Esophagus squamous epithelium (tissue), 5 donors: ENCODE data around the gene CCM2. TPM values are rescaled to one million over a fixed set of nuclear protein-coding genes. Genes with fewer than 3 reads are reported as not detected.
"Not testable (repeated sequence)": the region's sequence is repeated elsewhere in the genome, so short reads cannot be mapped to it uniquely, and the experiment has no call there.

Experiments
- DNase-seq: peaks from one replicate; lab custom pipeline; 2025; lab: John Stamatoyannopoulos, UW
- H3K27ac ChIP-seq, 4 donors: fragments of 200-600 bp; sonication (generic); one replicate each; pipeline ENCODE4 v1.5.1; 2016 to 2019; ENCODE audit warnings: mild to moderate bottlenecking in 1 of 4
- H3K27me3 ChIP-seq, 4 donors: fragments of 200-600 bp; sonication (generic); 1 replicate in 3 of 4; 2 replicates in 1 of 4; pipeline versions ENCODE4 v1.5.1 to v1.6.0; 2017 to 2021; ENCODE audit warnings: antibody characterized with exemption in 1 of 4
- H3K36me3 ChIP-seq, 3 donors: fragments of 200-600 bp; sonication (generic); one replicate each; pipeline ENCODE4 v1.5.1; 2016 to 2019
- H3K4me1 ChIP-seq, 3 donors: fragments of 200-600 bp; sonication (generic); one replicate each; pipeline ENCODE4 v1.5.1; 2017 to 2019
- H3K4me3 ChIP-seq, 4 donors: fragments of 200-600 bp; sonication (generic); 1 replicate in 3 of 4; 2 replicates in 1 of 4; pipeline ENCODE4 v1.5.1; 2016 to 2019; ENCODE audit warnings: mild to moderate bottlenecking in 2 of 4, moderate library complexity in 1 of 4
- H3K9me3 ChIP-seq, 3 donors: fragments of 200-600 bp; sonication (generic); one replicate each; pipeline ENCODE4 v1.5.1; 2016 to 2019
- POLR2A ChIP-seq, 4 donors: fragments of 450-650 bp; IDR thresholded peaks; one replicate each; pipeline ENCODE4 v1.6.1; 2017; ENCODE audit warnings: antibody characterized with exemption in 4 of 4, mild to moderate bottlenecking in 4 of 4, moderate library complexity in 3 of 4
- WGBS, 2 donors: methylation state at CpG; one replicate each; pipeline ENCODE4 v1.1.5; 2018; 5-methylcytosine and 5-hydroxymethylcytosine counted together
- intact Hi-C: fragments of 100-400 bp; cut with DNase I; formaldehyde crosslinking; loops from one replicate; pipeline ENCODE4 v1.15.0; 2022
- total RNA-seq, 4 donors: library from RNA; depleted of rRNA; stranded (reverse); fragments of >200 nt; gene quantifications; one replicate each; pipeline ENCODE4 v1.1.0, GENCODE V29; 2016
- TF ChIP-seq, protein P1 (sequence below), 6 experiments: fragments of 450-650 bp in 4 of 6; fragments of 200-600 bp in 2 of 6; sonication (generic) in 2 of 6; IDR thresholded peaks; one replicate each; pipeline ENCODE4 v1.5.1; 2016 to 2019; ENCODE audit warnings: antibody characterized with exemption in 6 of 6, mild to moderate bottlenecking in 4 of 6, moderate library complexity in 4 of 6
- donor health status: DM: yes; HTN: yes; CAD: no.

The CCM2 gene
- total RNA-seq, 4 donors from 2014 or later, result 20.0 to 36.3 (median 24.9) TPM

- TF ChIP-seq POLR2A (IDR thresholded peaks at IDR 0.05), result peak in 3 of 4 donors; percentile 92 to 94 (median 93)
- TF ChIP-seq, protein P1, sequence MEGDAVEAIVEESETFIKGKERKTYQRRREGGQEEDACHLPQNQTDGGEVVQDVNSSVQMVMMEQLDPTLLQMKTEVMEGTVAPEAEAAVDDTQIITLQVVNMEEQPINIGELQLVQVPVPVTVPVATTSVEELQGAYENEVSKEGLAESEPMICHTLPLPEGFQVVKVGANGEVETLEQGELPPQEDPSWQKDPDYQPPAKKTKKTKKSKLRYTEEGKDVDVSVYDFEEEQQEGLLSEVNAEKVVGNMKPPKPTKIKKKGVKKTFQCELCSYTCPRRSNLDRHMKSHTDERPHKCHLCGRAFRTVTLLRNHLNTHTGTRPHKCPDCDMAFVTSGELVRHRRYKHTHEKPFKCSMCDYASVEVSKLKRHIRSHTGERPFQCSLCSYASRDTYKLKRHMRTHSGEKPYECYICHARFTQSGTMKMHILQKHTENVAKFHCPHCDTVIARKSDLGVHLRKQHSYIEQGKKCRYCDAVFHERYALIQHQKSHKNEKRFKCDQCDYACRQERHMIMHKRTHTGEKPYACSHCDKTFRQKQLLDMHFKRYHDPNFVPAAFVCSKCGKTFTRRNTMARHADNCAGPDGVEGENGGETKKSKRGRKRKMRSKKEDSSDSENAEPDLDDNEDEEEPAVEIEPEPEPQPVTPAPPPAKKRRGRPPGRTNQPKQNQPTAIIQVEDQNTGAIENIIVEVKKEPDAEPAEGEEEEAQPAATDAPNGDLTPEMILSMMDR (IDR thresholded peaks at IDR 0.05), result peak in 3 of 6 experiments; percentile 19 to 25 (median 25)
- Histone ChIP-seq H3K4me3 (peak within 1 kb of the TSS; percentile 44 to 98 (median 79)), H3K36me3 (peaks cover 13 to 30% (median 22%) of the 10 kb centered on the region in 3 donors), H3K4me1 (peaks cover 17 to 52% (median 18%) of the 10 kb centered on the region in 3 donors), H3K27ac (peak within 1 kb of the TSS; percentile 81 to 97 (median 93)), H3K27me3 (no peaks in the 10 kb centered on the region), H3K9me3 (no peaks in the 10 kb centered on the region)
- WGBS, 2 donors, result 0 to 1% methylated on average over 15 to 25 of the region's 64 CpGs
- peak; percentile 73 for DNase-seq
- intact Hi-C loops, result no loop called here
Measured at GRCh38 chr7:45111298-45112223, 111.6 kb downstream of the CCM2 start, which contains the start of gene TBRG4. Gene TBRG4, minus strand, starts transcription at chr7:45111697. Its CDS starts 2,460 bp downstream, at chr7:45109237.

DNA sequence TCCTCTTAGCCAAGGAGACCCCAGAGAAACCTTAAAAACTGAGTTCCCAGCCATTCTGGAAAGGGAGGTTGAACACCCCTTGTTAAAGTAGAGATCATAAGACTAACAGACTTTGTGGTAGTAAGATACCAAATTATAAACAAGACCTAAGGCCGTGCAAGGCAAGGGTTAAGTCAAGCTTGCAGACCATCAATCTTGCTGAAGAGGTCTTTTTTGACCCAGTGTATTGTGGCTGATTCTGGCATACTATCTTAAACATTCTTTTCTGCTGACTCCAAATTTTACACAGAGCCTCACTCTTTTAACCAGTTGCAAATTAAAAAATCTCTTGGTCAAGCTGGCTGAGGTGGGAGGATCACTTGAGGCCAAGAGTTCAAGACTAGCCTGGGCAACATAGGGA is 112.6 kb downstream of the CCM2 start:
- H3K4me1 ChIP-seq, result peaks cover 17 to 42% (median 18%) of the 10 kb centered on the region in 3 donors
- no peaks in the 10 kb centered on the region for H3K27me3 ChIP-seq
- DNase-seq, result no peak
- peak overlapping the region in 1 of 4 donors; percentile 98 for H3K4me3 ChIP-seq
- intact Hi-C loops, result no loop called here
- H3K27ac ChIP-seq, result peak overlapping the region in 2 of 4 donors; percentile 81 to 92
- 48 to 82% methylated on average over 1 of the region's 1 CpG for WGBS, 2 donors
- H3K36me3 ChIP-seq, result peaks cover 8 to 19% (median 12%) of the 10 kb centered on the region in 3 donors
- no peaks in the 10 kb centered on the region for H3K9me3 ChIP-seq
- TF ChIP-seq, protein P1 (IDR thresholded peaks at IDR 0.05), result no peak
- TF ChIP-seq POLR2A (IDR thresholded peaks at IDR 0.05), result no peak

DNA sequence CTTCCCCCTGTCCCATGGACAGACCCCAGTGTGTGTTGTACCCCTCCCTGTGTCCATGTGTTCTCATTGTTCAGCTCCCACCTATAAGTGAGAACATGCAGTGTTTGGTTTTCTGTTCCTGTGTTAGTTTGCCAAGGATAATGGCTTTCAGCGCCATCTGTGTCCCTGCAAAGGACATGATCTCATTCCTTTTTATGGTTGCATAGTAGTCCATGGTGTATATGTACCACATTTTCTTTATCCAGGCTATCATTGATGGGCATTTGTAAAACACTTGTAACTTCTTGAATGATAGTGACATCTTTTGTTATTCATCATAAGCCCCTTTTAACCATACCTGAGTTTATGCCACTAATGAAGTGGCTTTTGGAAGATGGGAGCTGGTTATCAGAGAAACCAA is 114.3 kb downstream of the CCM2 start:
- H3K27ac ChIP-seq, intact Hi-C loops, H3K27me3 ChIP-seq, DNase-seq, H3K9me3 ChIP-seq, H3K36me3 ChIP-seq, H3K4me3 ChIP-seq: not testable (repeated sequence)
- H3K4me1 ChIP-seq, result peaks cover 7 to 25% (median 9%) of the 10 kb centered on the region in 3 donors
- WGBS, 2 donors, result 64 to 100% methylated on average over 1 of the region's 1 CpG

DNA sequence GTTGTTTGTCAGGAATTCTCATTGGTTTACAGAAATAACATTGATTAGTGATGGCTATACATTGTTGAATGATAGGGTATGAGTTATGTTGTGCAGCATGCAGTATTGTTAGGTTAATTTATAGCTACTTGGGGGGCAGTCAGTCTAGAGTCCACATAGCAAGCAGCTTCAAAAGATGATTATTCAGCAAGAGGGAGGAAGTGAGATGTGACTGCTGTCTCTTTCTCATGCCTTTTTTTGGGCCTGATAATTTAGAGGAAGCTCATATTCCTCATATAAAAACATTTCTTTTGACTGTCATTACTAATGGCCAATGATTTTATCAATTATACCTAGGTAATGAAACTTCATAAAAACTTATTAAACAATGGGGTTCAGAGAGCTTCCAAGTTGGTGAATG is 114.9 kb downstream of the CCM2 start:
- DNase-seq, result no peak
- H3K27ac ChIP-seq, result no peak overlapping the region
- no peaks in the 10 kb centered on the region for H3K36me3 ChIP-seq
- peaks cover 7 to 19% (median 9%) of the 10 kb centered on the region in 3 donors for H3K4me1 ChIP-seq
- H3K9me3 ChIP-seq, result no peaks in the 10 kb centered on the region
- no peak overlapping the region for H3K4me3 ChIP-seq
- intact Hi-C loops, result no loop called here
- no peak for TF ChIP-seq POLR2A (IDR thresholded peaks at IDR 0.05)
- TF ChIP-seq, protein P1 (IDR thresholded peaks at IDR 0.05), result no peak
- H3K27me3 ChIP-seq, result no peaks in the 10 kb centered on the region

DNA sequence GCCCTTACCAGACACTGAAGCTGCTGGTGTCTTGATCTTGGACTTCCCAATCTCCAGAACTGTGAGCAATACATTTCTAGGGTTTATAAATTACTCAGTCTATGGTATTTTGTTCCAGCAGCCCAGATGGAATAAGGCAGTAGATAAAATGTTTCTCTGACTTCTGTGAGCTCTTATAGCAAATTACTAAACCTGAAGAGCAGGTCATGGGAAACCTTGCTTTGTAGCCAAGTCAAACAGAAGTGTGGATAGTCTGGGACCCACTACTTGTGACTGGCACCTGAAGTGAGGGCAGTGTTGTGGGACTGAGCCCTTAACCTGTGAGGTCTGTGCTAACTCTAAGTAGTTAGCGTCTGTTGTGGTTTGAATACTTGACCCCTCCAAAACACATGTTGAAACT is 116.0 kb downstream of the CCM2 start:
- TF ChIP-seq, protein P1 (IDR thresholded peaks at IDR 0.05), result no peak
- TF ChIP-seq POLR2A (IDR thresholded peaks at IDR 0.05), result no peak
- Histone ChIP-seq H3K27ac (no peak overlapping the region), H3K4me3 (no peak overlapping the region), H3K27me3 (no peaks in the 10 kb centered on the region), H3K4me1 (peaks cover 0 to 8% (median 2%) of the 10 kb centered on the region in 3 donors), H3K9me3 (no peaks in the 10 kb centered on the region), H3K36me3 (no peaks in the 10 kb centered on the region)
- no peak for DNase-seq
- 43% methylated on average over 1 of the region's 1 CpG; no CpG with 5 or more reads in 1 of the 2 donors for WGBS, 2 donors
- intact Hi-C loops, result no loop called here
